Psoas muscle (tissue), 8 donors: ENCODE results near the gene AHCY. TPM values are rescaled to one million over a fixed set of nuclear protein-coding genes. Genes with fewer than 3 reads are reported as not detected.
"Not testable (repeated sequence)": the region's sequence is repeated elsewhere in the genome, so short reads cannot be mapped to it uniquely, and the experiment has no call there.

Experiments used
- ATAC-seq, 4 donors: fragments of 200-7000 bp; cut with Tn5 transposase; one replicate each; pipeline ENCODE4 v1.9.1; 2020; ENCODE audit warnings: moderate library complexity in 3 of 4, mild to moderate bottlenecking in 2 of 4
- DNase-seq, 2 donors: peaks; one replicate each; pipeline ENCODE4 v3.0.0-alpha.2; 2020
- H3K27ac ChIP-seq: fragments of 200-600 bp; one replicate; pipeline ENCODE4 v1.8.0; 2022
- H3K27me3 ChIP-seq, 3 donors: fragments of 200-600 bp in 1 of 3; one replicate each; pipeline versions ENCODE4 v1.6.1 to v1.8.0; 2013 to 2022; ENCODE audit warnings: low read length in 2 of 3, mild to moderate bottlenecking in 2 of 3, moderate library complexity in 1 of 3; ENCODE audit not compliant: insufficient read depth in 3 of 3
- H3K36me3 ChIP-seq, 2 donors: fragments of 200-600 bp in 1 of 2; one replicate each; pipeline versions ENCODE4 v1.6.1 to v1.8.0; 2013 to 2022; ENCODE audit warnings: low read depth in 1 of 2, mild to moderate bottlenecking in 1 of 2, moderate library complexity in 1 of 2; ENCODE audit not compliant: insufficient read depth in 1 of 2
- H3K4me1 ChIP-seq: fragments of 200-600 bp; one replicate; pipeline ENCODE4 v1.8.0; 2022
- H3K4me3 ChIP-seq: fragments of 200-600 bp; one replicate; pipeline ENCODE4 v1.8.0; 2022; ENCODE audit warnings: mild to moderate bottlenecking
- H3K9me3 ChIP-seq: fragments of 200-600 bp; one replicate; pipeline ENCODE4 v1.8.0; 2022
- WGBS, 3 donors: extraction: QIAGEN DNeasy Blood & Tissue Kit; methylation state at CpG; one replicate each; pipeline versions ENCODE4 v1.1.6 to v1.1.7; 2013; 5-methylcytosine and 5-hydroxymethylcytosine counted together
- intact Hi-C, 2 donors: fragments of 100-400 bp; cut with DNase I; formaldehyde crosslinking; loops; one replicate each; pipeline versions ENCODE4 v1.11.0 to v1.14.2; 2022
- polyA plus RNA-seq, 3 donors: library from polyadenylated mRNA; stranded (reverse); fragments of 200-250 nt; gene quantifications; one replicate each; pipeline ENCODE4 v1.2.3, GENCODE V29; 2013
- total RNA-seq, 4 donors: library from RNA; stranded (reverse); fragmentation: NEBNext Ultra II Directional in 2 of 4; extraction: Animal tissue kit (Norgen Biotek cat#: 25700) in 2 of 4; gene quantifications; one replicate each; pipeline versions ENCODE4 v1.2.1 to v1.2.4, GENCODE V29; 2021 to 2023
- TF ChIP-seq, protein P1 (sequence below): fragments of 200-600 bp; IDR thresholded peaks from one replicate; pipeline ENCODE4 v1.8.0; 2022; ENCODE audit warnings: antibody characterized with exemption
- donor health status: healthy with polysubstance abuse.
- donor health status: DM: no; HTN: no; CAD: no; lungs with moderate emphysema.
- donor health status: Bipolar disorder and iron deficiency.
- donor health status: healthy.
- donor health status: DM: yes; HTN: yes; CAD: no.
- donor health status: DM: no; HTN: no; CAD: no.
- donor health status: DM: no; HTN: no; CAD: no.
- donor health status: DM: yes; HTN: yes; CAD: no.

AHCY gene
- total and polyA plus RNA-seq, 7 donors, result 56.2 to 128 (median 89.6) TPM

GRCh38 chr20:34264141-34264540, 39.0 kb downstream of the AHCY start:
- Histone ChIP-seq H3K27ac (no peak overlapping the region), H3K4me1 (peaks cover 5% of the 10 kb centered on the region), H3K4me3 (no peak overlapping the region), H3K36me3 (no peaks in the 10 kb centered on the region), H3K27me3 (no peaks in the 10 kb centered on the region), H3K9me3 (no peaks in the 10 kb centered on the region)
- WGBS, 3 donors, result 91 to 96% (median 94%) methylated on average over 5 of the region's 5 CpGs
- intact Hi-C loops, result loop anchor here in 1 of 2 donors (10.0 kb wide), 1 partner anchor 69 kb away; no protein-coding TSS in a partner anchor
- DNase-seq, result no peak
- TF ChIP-seq, protein P1, sequence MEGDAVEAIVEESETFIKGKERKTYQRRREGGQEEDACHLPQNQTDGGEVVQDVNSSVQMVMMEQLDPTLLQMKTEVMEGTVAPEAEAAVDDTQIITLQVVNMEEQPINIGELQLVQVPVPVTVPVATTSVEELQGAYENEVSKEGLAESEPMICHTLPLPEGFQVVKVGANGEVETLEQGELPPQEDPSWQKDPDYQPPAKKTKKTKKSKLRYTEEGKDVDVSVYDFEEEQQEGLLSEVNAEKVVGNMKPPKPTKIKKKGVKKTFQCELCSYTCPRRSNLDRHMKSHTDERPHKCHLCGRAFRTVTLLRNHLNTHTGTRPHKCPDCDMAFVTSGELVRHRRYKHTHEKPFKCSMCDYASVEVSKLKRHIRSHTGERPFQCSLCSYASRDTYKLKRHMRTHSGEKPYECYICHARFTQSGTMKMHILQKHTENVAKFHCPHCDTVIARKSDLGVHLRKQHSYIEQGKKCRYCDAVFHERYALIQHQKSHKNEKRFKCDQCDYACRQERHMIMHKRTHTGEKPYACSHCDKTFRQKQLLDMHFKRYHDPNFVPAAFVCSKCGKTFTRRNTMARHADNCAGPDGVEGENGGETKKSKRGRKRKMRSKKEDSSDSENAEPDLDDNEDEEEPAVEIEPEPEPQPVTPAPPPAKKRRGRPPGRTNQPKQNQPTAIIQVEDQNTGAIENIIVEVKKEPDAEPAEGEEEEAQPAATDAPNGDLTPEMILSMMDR, result no peak
- ATAC-seq, result no peak

- not testable (repeated sequence) for H3K27ac ChIP-seq
Observed at GRCh38 chr20:34263468-34263867, 39.7 kb downstream of the AHCY start.

DNA sequence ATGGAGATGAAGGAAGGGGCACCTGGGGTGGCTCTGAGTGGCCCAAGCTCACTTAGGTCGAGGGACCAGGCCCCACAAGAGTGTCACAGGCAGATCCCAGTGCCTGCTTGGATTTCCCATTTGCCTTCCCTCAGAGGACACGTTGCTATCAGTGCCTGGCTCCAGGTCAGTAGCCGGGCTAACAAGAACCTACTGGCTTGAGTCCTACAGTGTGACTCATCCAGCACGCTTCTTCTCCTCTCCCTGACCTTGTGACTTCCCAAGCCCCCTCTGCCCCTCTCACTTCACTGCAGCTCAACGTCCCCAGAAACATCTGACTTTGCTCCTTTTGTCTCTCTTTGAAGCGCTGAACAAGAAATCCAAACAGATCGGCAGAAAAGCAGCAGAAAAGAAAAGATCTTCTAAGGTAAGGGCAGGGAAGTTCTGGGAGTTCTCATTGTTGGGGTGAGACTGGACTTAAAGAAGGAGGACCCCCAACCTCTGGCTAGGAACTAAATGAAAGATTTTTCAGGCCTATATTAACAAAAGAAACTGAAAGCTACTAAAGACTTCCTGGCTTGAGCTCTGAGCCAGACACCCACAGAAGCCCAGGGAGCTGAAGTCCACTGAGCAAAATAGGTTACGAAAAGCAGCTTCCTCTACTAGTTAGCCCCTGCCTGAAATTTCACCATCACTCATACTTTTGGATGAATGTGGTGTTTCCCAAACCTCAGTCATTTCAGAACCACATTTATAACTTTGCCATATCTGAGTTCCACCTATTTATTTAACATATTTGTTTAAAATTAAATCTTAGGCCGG, 40.5 kb downstream of the AHCY start:
- no peak overlapping the region for H3K4me3 ChIP-seq
- peak in 1 of 2 donors; percentile 54 for DNase-seq
- 45 to 52% (median 46%) methylated on average over 9 of the region's 9 CpGs for WGBS, 3 donors

More at GRCh38 chr20:34263468-34263867, 39.7 kb downstream of the AHCY start:
- ATAC-seq, H3K27me3 ChIP-seq, H3K36me3 ChIP-seq, H3K9me3 ChIP-seq, H3K4me1 ChIP-seq, DNase-seq, H3K4me3 ChIP-seq: not testable (repeated sequence)
- intact Hi-C loops, result loop anchor here in 1 of 2 donors (10.0 kb wide), 1 partner anchor 69 kb away; no protein-coding TSS in a partner anchor
- WGBS, 3 donors, result 89 to 92% (median 91%) methylated on average over 8 of the region's 8 CpGs

DNA sequence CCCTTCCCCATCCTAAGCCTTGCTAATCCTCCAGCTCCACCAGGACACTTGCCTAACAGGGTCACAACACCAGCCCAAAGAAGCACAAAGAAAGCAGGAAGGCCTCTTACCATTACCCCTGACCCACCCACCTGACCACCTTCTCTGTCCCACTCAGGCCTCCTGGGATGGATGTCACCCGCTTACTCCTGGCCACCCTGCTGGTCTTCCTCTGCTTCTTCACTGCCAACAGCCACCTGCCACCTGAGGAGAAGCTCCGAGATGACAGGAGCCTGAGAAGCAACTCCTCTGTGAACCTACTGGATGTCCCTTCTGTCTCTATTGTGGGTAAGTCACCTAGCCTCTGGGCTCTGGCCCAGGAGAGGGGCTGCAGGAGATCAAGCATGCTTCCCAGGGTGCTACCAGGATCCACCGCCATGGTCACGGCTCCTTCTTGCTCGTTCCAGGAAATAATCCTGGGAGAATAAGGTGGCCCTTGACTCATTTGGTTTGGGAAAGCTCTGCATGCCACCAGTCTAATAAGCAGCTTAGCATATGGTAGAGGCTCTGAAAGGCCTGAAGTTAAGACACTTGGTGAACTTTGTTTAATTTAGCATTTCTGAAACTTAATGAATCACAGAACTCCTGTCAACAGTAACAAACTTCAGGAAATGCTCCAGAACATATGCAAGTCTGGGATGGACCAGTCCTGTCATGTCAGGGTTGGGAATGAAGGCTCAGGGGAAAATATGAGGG, 42.8 kb downstream of the AHCY start:
- DNase-seq (no peak), ATAC-seq (no peak)
- Histone ChIP-seq H3K36me3 (no peaks in the 10 kb centered on the region), H3K27ac (no peak overlapping the region), H3K9me3 (no peaks in the 10 kb centered on the region), H3K4me1 (peaks cover 5% of the 10 kb centered on the region), H3K4me3 (no peak overlapping the region), H3K27me3 (no peaks in the 10 kb centered on the region)
- intact Hi-C loops, result loop anchor here in 1 of 2 donors (10.0 kb wide), 1 partner anchor 66 kb away; no protein-coding TSS in a partner anchor
- TF ChIP-seq, protein P1, result no peak
- 86 to 91% (median 89%) methylated on average over 5 of the region's 5 CpGs for WGBS, 3 donors

More for the DNA sequence above, 40.5 kb downstream of the AHCY start:
- peak; percentile 76 to 82 (median 79) for ATAC-seq
- H3K9me3 ChIP-seq, result no peaks in the 10 kb centered on the region
- intact Hi-C loops, result loop anchor here in 1 of 2 donors (10.0 kb wide), 1 partner anchor 68 kb away; no protein-coding TSS in a partner anchor
- H3K36me3 ChIP-seq, result no peaks in the 10 kb centered on the region
- peak overlapping the region; percentile 19 for H3K27ac ChIP-seq
- H3K27me3 ChIP-seq, result no peaks in the 10 kb centered on the region
- H3K4me1 ChIP-seq, result peaks cover 5% of the 10 kb centered on the region
- TF ChIP-seq, protein P1, result no peak

GRCh38 chr20:34256629-34257124, 46.5 kb downstream of the AHCY start:
- Histone ChIP-seq H3K36me3 (no peaks in the 10 kb centered on the region), H3K4me1 (no peaks in the 10 kb centered on the region), H3K27me3 (no peaks in the 10 kb centered on the region), H3K9me3 (no peaks in the 10 kb centered on the region), H3K4me3 (no peak overlapping the region), H3K27ac (no peak overlapping the region)
- WGBS, 3 donors, result 70 to 87% (median 82%) methylated on average over 5 of the region's 5 CpGs
- no peak for ATAC-seq
- no peak for DNase-seq
- TF ChIP-seq, protein P1, result no peak
- intact Hi-C loops, result no loop called here
